K562 (cell line): Measurements from ENCODE around the gene PPP1R14C. TPM values are rescaled to one million over a fixed set of nuclear protein-coding genes. Genes with fewer than 3 reads are reported as not detected.

Experiments
- DLX4 ChIP-seq: fragments of 250-450 bp; sonication (Bioruptor Pico); IDR thresholded peaks from 2 replicates; pipeline ENCODE4 v1.6.1; 2021; ENCODE audit warnings: mild to moderate bottlenecking
- ETV6 ChIP-seq, 3 experiments: fragments of 150-350 bp in 1 of 3; sonication (generic) in 1 of 3; formaldehyde crosslinking in 1 of 3; IDR thresholded peaks; 2 replicates each; pipeline versions ENCODE4 v1.6.1 to v1.8.0; 2014 to 2022; ENCODE audit warnings: borderline replicate concordance in 2 of 3, low read depth in 2 of 3, antibody characterized with exemption in 1 of 3, low read length in 1 of 3, mild to moderate bottlenecking in 1 of 3, missing genetic modification reagents in 1 of 3
- FUS ChIP-seq: fragments of 200-400 bp; formaldehyde crosslinking; optimal IDR thresholded peaks from 2 replicates; pipeline ENCODE3; 2017; ENCODE audit warnings: low read depth, low read length
- ILF3 ChIP-seq: fragments of 450-650 bp; IDR thresholded peaks from 2 replicates; pipeline ENCODE4 v1.6.1; 2018; ENCODE audit warnings: antibody characterized with exemption, mild to moderate bottlenecking, moderate library complexity, borderline replicate concordance
- JUN ChIP-seq, 2 experiments: sonication (generic) in 1 of 2; formaldehyde crosslinking in 1 of 2; IDR thresholded peaks; 2 replicates each; pipeline versions ENCODE4 v1.6.1 to v1.8.0; 2012 to 2022; ENCODE audit warnings: borderline replicate concordance in 2 of 2, mild to moderate bottlenecking in 2 of 2, improper control_type of control experiment in 1 of 2, low read depth in 1 of 2, low read length in 1 of 2, missing genetic modification reagents in 1 of 2
- MAFK ChIP-seq: IDR thresholded peaks from 2 replicates; pipeline ENCODE4 v1.6.1; 2011; ENCODE audit warnings: low read length, improper control_type of control experiment
- MYC ChIP-seq, 2 experiments: fragments of 250-450 bp in 1 of 2; sonication (Bioruptor Pico) in 1 of 2; IDR thresholded peaks; 2 replicates each; pipeline versions ENCODE4 v1.5.1 to v1.6.1; 2012 to 2021; ENCODE audit warnings: low read depth in 2 of 2, borderline replicate concordance in 1 of 2, improper control_type of control experiment in 1 of 2, low read length in 1 of 2, mild to moderate bottlenecking in 1 of 2, moderate library complexity in 1 of 2
- NCOA2 ChIP-seq, 2 experiments: fragments of 450-650 bp; IDR thresholded peaks; 2 replicates each; pipeline ENCODE4 v1.6.1; 2018; ENCODE audit warnings: mild to moderate bottlenecking in 2 of 2, moderate library complexity in 1 of 2; ENCODE audit not compliant: partially characterized antibody in 2 of 2
- NFIX ChIP-seq: fragments of 250-450 bp; sonication (Bioruptor Pico); IDR thresholded peaks from 2 replicates; pipeline ENCODE4 v1.4.0; 2020; ENCODE audit warnings: low read depth, mild to moderate bottlenecking, moderate library complexity
- NR3C1 ChIP-seq: sonication (generic); formaldehyde crosslinking; IDR thresholded peaks from 2 replicates; pipeline ENCODE4 v1.8.1; 2022; ENCODE audit warnings: missing genetic modification reagents
- PHB ChIP-seq: fragments of 250-450 bp; sonication (Bioruptor Pico); IDR thresholded peaks from 2 replicates; pipeline ENCODE4 v1.5.0; 2021
- PHB2 ChIP-seq: fragments of 450-650 bp; IDR thresholded peaks from 2 replicates; pipeline ENCODE4 v1.6.1; 2017; ENCODE audit warnings: low read depth
- POLR2B ChIP-seq: fragments of 450-650 bp; IDR thresholded peaks from 2 replicates; pipeline ENCODE4 v1.6.1; 2018; ENCODE audit warnings: low read depth; ENCODE audit not compliant: partially characterized antibody
- PTTG1 ChIP-seq: fragments of 450-650 bp; IDR thresholded peaks from 2 replicates; pipeline ENCODE4 v1.6.1; 2016; ENCODE audit warnings: low read depth, mild to moderate bottlenecking, missing genetic modification characterization, missing compliant biosample characterization
- ZNF212 ChIP-seq: fragments of 450-650 bp; formaldehyde crosslinking; IDR thresholded peaks from 2 replicates; pipeline ENCODE4 v1.4.0; 2020; ENCODE audit warnings: mild to moderate bottlenecking
- ZNF23 ChIP-seq: fragments of 250-450 bp; sonication (Bioruptor Pico); IDR thresholded peaks from 2 replicates; pipeline ENCODE4 v1.4.0; 2020; ENCODE audit warnings: mild to moderate bottlenecking
- ZNF280A ChIP-seq: fragments of 450-650 bp; IDR thresholded peaks from 2 replicates; pipeline ENCODE4 v1.6.1; 2018; ENCODE audit warnings: mild to moderate bottlenecking, low read depth; ENCODE audit not compliant: partially characterized antibody
- ZNF518B ChIP-seq: fragments of 250-450 bp; sonication (Bioruptor Pico); IDR thresholded peaks from 2 replicates; pipeline ENCODE4 v1.5.0; 2021; ENCODE audit warnings: mild to moderate bottlenecking, moderate library complexity
- ZNF75A ChIP-seq: fragments of 450-650 bp; formaldehyde crosslinking; IDR thresholded peaks from 2 replicates; pipeline ENCODE4 v1.4.0; 2020; ENCODE audit warnings: mild to moderate bottlenecking
- ZNF830 ChIP-seq: fragments of 250-450 bp; sonication (Bioruptor Pico); IDR thresholded peaks from 2 replicates; pipeline ENCODE4 v1.5.0; 2021; ENCODE audit warnings: mild to moderate bottlenecking
- ZSCAN32 ChIP-seq: fragments of 450-650 bp; formaldehyde crosslinking; IDR thresholded peaks from 2 replicates; pipeline ENCODE4 v1.4.0; 2020; ENCODE audit warnings: mild to moderate bottlenecking, moderate library complexity
- polyA plus RNA-seq, 8 experiments: library from polyadenylated mRNA; depleted of rRNA in 4 of 8; stranded (reverse) in 5 of 8; unstranded in 3 of 8; fragments of >200 nt; fragmentation: Nextera tagmentation in 2 of 8; fragmentation: Illumina TruSeq in 1 of 8; extraction: Ambion mirVana in 2 of 8; extraction: Trizol in 1 of 8; gene quantifications; 2 replicates each; pipeline versions ENCODE4 v1.2.1 to v1.2.3, GENCODE V29; 2011 to 2014; ENCODE audit warnings: inconsistent platforms in 1 of 8, missing spikeins in 1 of 8
- total RNA-seq, 7 experiments: library from RNA; depleted of rRNA in 6 of 7; stranded (reverse); fragments of >200 nt in 6 of 7; fragmentation: Illumina TruSeq in 2 of 7; extraction: Trizol in 2 of 7; gene quantifications; 2 replicates each; pipeline versions ENCODE4 v1.2.1 to v1.2.3, GENCODE V29; 2011 to 2021; ENCODE audit warnings: low replicate concordance in 1 of 7

PPP1R14C gene
- total and polyA plus RNA-seq, 9 of the 15 experiments (the other 6 are each of a cell fraction or from before 2014, with no cell fraction given) = 4.5 to 16.6 (median 11.9) TPM

GRCh38 chr6:150267686-150268561 lies 125.1 kb downstream of the PPP1R14C start (continued):
- TF ChIP-seq NCOA2 (IDR thresholded peaks at IDR 0.05; ENCODE audit: partially characterized antibody in 2 of 2) = no peak
- TF ChIP-seq NFIX (CRISPR knock-in tag) = no peak
- TF ChIP-seq ZNF830 = 0 out of 2 replicates have a peak, but pooled peaks have one; percentile 71
- no peak for TF ChIP-seq PHB2
- peak; percentile 70; the same call in 1 of the 2 replicates for TF ChIP-seq ZNF75A (CRISPR knock-in tag)
- peak; percentile 48; the same call in 1 of the 2 replicates for TF ChIP-seq MYC (IDR thresholded peaks at IDR 0.05; ENCODE audit: low read depth, low read length)
- peak; percentile 69; the same call in 1 of the 2 replicates for TF ChIP-seq MYC (CRISPR knock-in tag; IDR thresholded peaks at IDR 0.05; ENCODE audit: borderline replicate concordance, low read depth)
- no peak; the same call in 1 of the 2 replicates for TF ChIP-seq ZNF212
- peak; percentile 23 for TF ChIP-seq POLR2B
- TF ChIP-seq ZNF280A = no peak
- no peak for TF ChIP-seq PHB (CRISPR knock-in tag)
- no peak for TF ChIP-seq NR3C1 (CRISPR knock-in tag)
- no peak for TF ChIP-seq ZSCAN32 (CRISPR knock-in tag)
- no peak for TF ChIP-seq ZNF23
- no peak for TF ChIP-seq ILF3
- TF ChIP-seq ZNF518B (CRISPR knock-in tag) = no peak
- TF ChIP-seq FUS = no peak
- TF ChIP-seq PTTG1 (tag) = peak; percentile 72
- TF ChIP-seq JUN (IDR thresholded peaks at IDR 0.05; ENCODE audit: borderline replicate concordance, low read depth, low read length) = no peak; the same call in 1 of the 2 replicates
- no peak for TF ChIP-seq JUN (CRISPR knock-in tag; IDR thresholded peaks at IDR 0.05; ENCODE audit: borderline replicate concordance)
- TF ChIP-seq MAFK = no peak; the same call in none of the 2 replicates
- 0 out of 4 replicates have a peak, but pooled peaks of 1 of the 2 experiments have one; percentile 38 for TF ChIP-seq ETV6 (IDR thresholded peaks at IDR 0.05; ENCODE audit: borderline replicate concordance in 1 of 2, low read depth in 2 of 2, low read length in 1 of 2)
- TF ChIP-seq ETV6 (CRISPR knock-in tag; IDR thresholded peaks at IDR 0.05; ENCODE audit: borderline replicate concordance) = no peak
- no peak for TF ChIP-seq DLX4 (CRISPR knock-in tag)
